ENCODE results near the gene ITGB1. TPM values are rescaled to one million over a fixed set of nuclear protein-coding genes. Genes with fewer than 3 reads are reported as not detected.

The ITGB1 gene
- total and polyA plus RNA-seq, 9 of the 15 experiments (the other 6 are each of a cell fraction or from before 2014, with no cell fraction given): 40.2 to 194 (median 155) TPM

GRCh38 chr10:32971536-32972091 is 13.6 kb upstream of the ITGB1 start (continued):
- TF ChIP-seq CXXC5 (CRISPR knock-in tag; IDR thresholded peaks at IDR 0.05): peak; percentile 46
- peak; percentile 59 for TF ChIP-seq NCOR1 (IDR thresholded peaks at IDR 0.05)
- 0 out of 2 replicates have a peak, but pooled peaks have one; percentile 16 for TF ChIP-seq MEF2D (tag; conservative IDR thresholded peaks at IDR 0.05; ENCODE audit: low read depth)
- no peak for TF ChIP-seq U2AF2 (optimal IDR thresholded peaks at IDR 0.05; ENCODE audit: low read depth, low read length)
- TF ChIP-seq FOXJ2 (tag; IDR thresholded peaks at IDR 0.05): no peak
- no peak for TF ChIP-seq E2F3 (CRISPR knock-in tag; IDR thresholded peaks at IDR 0.05)

GRCh38 chr10:32970910-32971309 is 12.9 kb upstream of the ITGB1 start:
- POLR2A ChIA-PET: interaction anchor here (1.4 to 2.4 kb wide), 4 partner anchors 10 to 20 kb away, joined by 5 to 23 read pairs (median 14); no protein-coding TSS in a partner anchor
- no TSS peak for BruUV-seq (replicated peaks)

More at GRCh38 chr10:32970910-32971309, 12.9 kb upstream of the ITGB1 start:
- ATAC-seq: no peak; the same call in 2 of the 3 replicates
- intact Hi-C loops (cut with micrococcal nuclease) (loop anchor here (1.0 kb wide), 2 partner anchors 9 kb away; no protein-coding TSS in a partner anchor), in situ Hi-C loops (cut with MboI) (no loop called here)
- Histone ChIP-seq H3K79me2 (ENCODE audit: control insufficient read depth, insufficient read depth, low read length) (no peaks in the 10 kb centered on the region), H3K4me3 (no peak overlapping the region), H3K27ac (ENCODE audit: extremely low read depth, low read depth, low read length) (peak overlapping the region; percentile 74), H3K4me1 (replicated peaks in 1 of 2; ENCODE audit: control insufficient read depth in 2 of 2, insufficient read depth in 2 of 2, low read length in 2 of 2) (peaks cover 11 to 33% of the 10 kb centered on the region in 2 experiments), H3K27me3 (ENCODE audit: control insufficient read depth in 2 of 2, insufficient read depth in 2 of 2, low read length in 2 of 2) (no peaks in the 10 kb centered on the region), H2AFZ (ENCODE audit: low read depth, low read length) (peak overlapping the region; percentile 83), H3K9me3 (replicated peaks; ENCODE audit: control insufficient read depth, insufficient read depth, low read depth, low read length) (no peaks in the 10 kb centered on the region), H3K9ac (ENCODE audit: insufficient read depth in 1 of 2, low read depth in 2 of 2, low read length in 2 of 2) (peak overlapping the region in 1 of 2 experiments; percentile 54; a peak in 2 of 4 replicates), H4K20me1 (replicated peaks; ENCODE audit: control insufficient read depth, insufficient read depth, low read length) (no peaks in the 10 kb centered on the region), H3K36me3 (ENCODE audit: control insufficient read depth, insufficient read depth, low read length) (no peaks in the 10 kb centered on the region), H3K9me1 (ENCODE audit: control insufficient read depth, insufficient read depth, low read length) (no peaks in the 10 kb centered on the region), H3K4me2 (ENCODE audit: insufficient read depth, low read length) (peak overlapping the region; percentile 46; the same call in 1 of the 2 replicates)
- CTCF ChIA-PET (ENCODE audit: low intra/inter-chr PET ratio): no interaction called here
- no peak for TF ChIP-seq ZNF431 (CRISPR knock-in tag; IDR thresholded peaks at IDR 0.05)
- 0 out of 2 replicates have a peak, but pooled peaks have one; percentile 15 for TF ChIP-seq L3MBTL2 (IDR thresholded peaks at IDR 0.05)
- TF ChIP-seq HDAC2 (IDR thresholded peaks at IDR 0.05): no peak
- TF ChIP-seq NKRF (IDR thresholded peaks at IDR 0.05; ENCODE audit: borderline replicate concordance): no peak
- no peak for TF ChIP-seq MXD1 (CRISPR knock-in tag; IDR thresholded peaks at IDR 0.05; ENCODE audit: borderline replicate concordance, poor library complexity, severe bottlenecking)
- no peak for TF ChIP-seq MAFK (IDR thresholded peaks at IDR 0.05; ENCODE audit: low read length)
- WGBS (ENCODE audit: insufficient coverage, low coverage, missing lambda C conversion rate): 14% methylated on average over 2 of the region's 2 CpGs
- no peak for DNase-seq (ENCODE audit: extremely low read depth in 1 of 4, low spot score in 3 of 4)
- FAIRE-seq: peak; percentile 35
